Measurements from ENCODE around the gene KRT35.
"Not testable (repeated sequence)": the region's sequence is repeated elsewhere in the genome, so short reads cannot be mapped to it uniquely, and the experiment has no call there.

Gene KRT35

DNA sequence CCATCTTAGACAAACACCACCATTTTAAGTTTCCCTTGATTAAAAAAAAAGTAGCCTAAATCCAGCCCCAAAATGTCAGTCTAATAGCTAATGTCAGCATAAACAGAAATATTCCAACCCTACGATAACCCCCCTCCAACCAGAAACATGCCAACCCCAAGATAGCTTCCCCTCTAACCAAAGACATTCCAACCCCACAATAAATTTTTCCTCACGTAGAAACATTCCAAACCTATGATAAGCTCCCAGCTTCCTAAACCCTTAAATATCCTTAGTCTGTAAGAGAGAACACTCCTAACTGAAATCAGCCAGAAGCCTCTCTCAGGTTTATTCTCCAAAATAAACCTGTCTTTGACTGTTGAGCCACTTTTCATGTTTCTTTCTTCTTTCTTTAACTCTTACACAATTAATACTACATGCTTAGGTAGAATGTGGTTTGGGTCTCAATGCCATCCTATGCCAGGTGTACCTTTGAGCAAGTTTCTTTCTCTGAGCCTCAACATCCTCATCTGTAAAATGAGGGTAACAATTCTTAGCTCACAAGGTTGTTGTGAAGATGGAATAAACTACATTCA, 29.7 kb downstream of the KRT35 start:
- no peak for DNase-seq

DNA sequence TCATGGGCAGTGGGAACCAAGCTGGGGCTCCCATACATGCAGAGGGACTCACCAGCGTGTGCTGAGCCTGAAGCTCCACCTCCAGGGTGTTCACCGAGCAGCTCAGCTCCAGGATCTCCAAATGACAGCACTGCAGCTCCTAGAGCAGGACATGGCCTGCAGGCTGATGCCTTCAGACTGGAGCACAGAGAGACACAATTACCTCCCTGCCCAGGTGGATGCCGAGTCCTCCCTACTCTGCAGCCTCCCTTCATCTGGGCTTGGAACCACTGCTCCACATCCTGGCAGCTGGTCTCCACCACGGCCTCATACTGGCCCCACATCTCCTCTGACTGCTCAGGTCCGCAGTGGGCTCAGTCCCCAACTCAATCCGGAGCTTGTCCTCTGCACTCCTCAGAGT, 31.9 kb downstream of the KRT35 start:
- no peak for DNase-seq

DNA sequence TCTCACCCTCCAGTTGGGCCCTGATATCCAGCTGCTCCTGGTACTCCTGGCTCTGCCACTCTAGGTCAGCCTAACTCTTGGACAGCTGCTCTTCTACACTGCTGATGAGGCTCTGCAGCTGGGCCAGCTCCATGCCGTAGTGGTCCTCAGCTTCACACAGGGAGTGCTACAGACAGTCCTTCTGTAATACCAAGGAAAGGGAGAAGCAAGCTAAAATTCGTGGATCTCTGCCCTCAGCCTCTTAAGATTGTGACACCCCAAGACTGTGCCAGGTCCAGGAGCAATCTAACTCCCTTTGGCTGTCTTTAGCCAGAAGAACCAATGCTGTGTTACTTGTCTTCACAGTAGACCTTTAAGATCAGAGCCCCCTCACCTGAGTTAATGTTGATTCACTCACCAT, 32.4 kb downstream of the KRT35 start:
- DNase-seq = no peak

GRCh38 chr17:41446806-41447205, 34.1 kb downstream of the KRT35 start:
- DNase-seq = no peak

GRCh38 chr17:41444640-41445039, 36.3 kb downstream of the KRT35 start:
- no peak for DNase-seq

DNA sequence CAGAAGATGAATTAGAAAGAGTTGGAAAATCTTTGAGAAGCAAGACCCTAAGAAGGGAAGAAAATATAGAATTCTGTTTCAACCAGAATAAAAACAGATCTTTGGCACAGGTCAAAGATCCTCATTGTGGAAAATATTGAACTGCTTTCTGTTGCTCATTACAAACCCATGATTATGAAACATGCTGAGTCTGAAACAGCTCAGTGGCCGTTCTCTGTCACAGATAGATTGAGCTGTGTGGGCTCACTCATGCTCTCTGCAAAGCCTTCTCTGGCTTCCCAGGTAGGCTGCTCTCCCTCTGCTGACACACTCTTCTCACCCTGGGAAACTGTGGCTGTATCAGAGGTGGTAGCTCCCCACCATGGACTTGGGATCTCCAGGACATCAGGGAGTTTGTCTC, 36.8 kb downstream of the KRT35 start:
- no peak for DNase-seq

DNA sequence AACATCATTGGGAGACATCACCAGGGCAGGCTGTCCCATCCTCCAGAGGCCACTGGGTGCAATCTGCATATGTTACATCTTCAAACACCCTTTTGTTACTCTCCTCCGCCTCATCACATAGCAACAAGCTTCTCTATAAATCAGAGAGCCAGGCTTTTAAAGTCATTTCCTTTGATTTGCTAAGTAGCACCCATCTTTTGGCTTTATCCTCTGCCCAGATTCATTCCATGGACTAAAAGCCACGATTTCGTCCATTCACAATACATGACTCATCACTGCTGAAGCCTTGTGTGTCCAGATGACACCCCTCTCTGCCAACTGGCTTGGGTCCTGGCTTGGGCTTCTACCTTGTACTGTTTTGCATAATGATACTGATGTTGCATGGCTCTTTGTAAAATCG, 38.2 kb downstream of the KRT35 start:
- DNase-seq = no peak

DNA sequence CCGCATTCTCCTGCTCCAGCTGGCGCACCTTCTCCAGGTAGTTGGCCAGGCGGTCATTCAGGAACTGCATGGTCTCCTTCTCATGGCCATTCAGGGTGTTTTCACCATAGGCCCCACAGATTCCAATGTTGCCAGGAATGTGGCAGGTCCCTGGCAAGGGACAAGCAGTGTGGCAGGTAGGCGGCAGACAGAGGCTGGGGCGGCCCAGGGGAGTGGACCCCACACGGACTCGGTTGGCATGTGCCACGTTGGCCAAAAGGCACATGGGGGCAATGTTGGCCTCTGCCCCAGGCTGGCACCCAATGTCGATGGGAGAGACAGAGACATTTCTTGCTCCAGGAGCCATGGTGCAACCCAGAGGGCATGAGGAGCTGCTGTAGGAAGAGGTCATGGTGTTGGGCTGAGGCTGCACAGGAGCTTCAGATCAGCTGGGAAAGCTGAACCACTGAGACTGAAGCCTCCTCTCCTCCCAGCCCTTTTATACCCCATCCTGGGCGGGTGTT, 40.4 kb downstream of the KRT35 start, which contains the start of gene KRT38:
Gene KRT38, minus strand, starts transcription at position 453 of the 503 bp plus-strand sequence. Its CDS starts 62 bp downstream, at position 391.
- DNase-seq = no peak

DNA sequence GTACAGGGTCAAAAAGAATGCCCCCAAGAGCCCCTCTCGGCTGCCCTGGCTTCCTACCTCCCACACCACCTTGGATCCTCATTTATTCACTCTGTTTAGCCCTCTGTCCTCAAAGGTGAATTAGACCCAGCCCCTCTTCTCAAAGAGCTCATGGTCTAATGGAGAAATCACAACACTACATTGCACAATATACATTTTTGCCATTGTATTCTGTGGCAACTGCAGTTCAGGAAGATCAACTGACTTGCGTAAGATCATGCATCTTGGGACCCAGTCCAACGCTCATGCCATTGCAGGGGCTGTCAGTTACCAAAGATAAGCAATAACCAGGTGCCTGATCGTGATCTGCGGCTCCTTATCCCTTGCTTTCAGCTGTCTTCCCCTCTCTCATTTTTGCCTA, 41.6 kb downstream of the KRT35 start:
- DNase-seq = no peak

DNA sequence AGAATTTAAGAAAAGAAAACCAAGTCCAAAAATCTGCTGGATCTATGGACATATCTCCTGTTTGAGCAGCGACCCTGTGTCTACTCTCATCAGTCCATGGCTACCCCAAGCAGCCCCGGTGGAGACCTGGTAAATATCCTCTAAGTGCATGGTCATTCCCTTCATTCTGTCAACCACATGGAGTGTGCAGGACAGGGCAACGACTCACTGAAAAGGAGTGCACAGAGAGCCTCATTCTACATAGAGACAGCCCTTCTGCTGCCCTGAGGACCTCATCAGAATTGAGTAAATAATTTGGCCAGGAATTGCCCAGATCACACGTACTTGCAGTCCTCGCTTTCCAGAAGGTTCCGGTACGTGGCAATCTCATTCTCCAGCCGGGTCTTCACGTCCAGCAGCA, 43.2 kb downstream of the KRT35 start:
- no peak for DNase-seq

- no peak for DNase-seq
Observed at GRCh38 chr17:41437254-41437653, 43.7 kb downstream of the KRT35 start.

GRCh38 chr17:41434415-41434814, 46.5 kb downstream of the KRT35 start:
- no peak for DNase-seq

DNA sequence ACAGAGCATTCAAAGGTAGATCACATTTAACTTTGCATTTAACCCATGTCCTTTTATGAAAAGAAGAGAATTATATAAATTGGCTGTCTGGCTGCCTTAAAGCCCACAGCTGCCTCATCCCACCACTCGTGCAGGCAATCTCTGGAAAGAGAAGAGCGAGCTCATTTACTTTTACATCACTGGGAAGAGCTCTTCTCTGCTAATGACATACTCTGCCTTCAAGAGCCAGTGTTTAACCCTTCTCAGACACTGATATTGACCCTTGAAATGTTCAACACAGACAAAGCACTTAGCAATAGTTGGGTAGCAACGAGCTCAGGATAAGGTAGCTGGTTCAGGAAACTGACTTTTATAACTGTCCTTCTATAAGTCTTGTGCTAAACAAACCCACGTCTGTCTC, 46.9 kb downstream of the KRT35 start:
- DNase-seq = no peak

DNA sequence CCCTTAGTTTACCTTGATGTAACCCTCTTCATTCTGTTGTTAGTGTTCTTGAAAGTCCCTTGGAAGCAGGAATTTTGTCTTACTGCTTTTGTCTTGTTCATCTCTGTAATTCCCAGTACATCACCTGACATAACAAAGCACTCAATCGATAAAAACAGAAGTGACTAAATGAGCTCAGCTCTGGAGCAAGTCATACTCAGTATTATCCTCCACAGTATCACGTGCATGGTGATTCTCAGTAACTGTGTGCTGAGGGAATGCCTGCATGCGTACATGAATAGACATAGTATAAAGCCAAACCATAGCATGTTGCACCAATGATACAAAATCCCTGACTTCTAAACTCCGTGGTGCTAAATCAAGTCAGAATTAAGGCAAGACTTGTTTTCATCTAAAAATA, 47.4 kb downstream of the KRT35 start:
- DNase-seq = no peak

GRCh38 chr17:41430376-41430775, 50.6 kb downstream of the KRT35 start:
- not testable (repeated sequence) for DNase-seq

DNA sequence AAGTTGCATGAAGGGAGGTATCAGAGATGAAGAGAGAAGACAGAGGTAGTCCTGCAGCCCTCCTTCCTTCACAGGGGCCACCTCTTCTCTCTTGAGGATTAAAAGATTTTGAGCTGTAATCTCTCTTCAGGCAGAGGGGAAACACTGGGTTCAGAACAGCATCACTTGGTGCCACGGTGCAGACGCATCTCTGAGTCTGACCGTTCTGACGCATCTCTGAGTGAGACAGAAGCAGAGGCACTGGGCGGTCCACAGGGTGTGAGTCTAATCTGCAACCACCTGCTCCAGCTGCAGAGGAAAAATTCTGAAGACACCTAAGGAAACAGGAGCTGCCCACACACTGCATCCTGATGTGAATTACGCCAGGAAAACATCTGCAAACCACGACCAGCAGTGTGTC, 51.3 kb downstream of the KRT35 start:
- DNase-seq = no peak

DNA sequence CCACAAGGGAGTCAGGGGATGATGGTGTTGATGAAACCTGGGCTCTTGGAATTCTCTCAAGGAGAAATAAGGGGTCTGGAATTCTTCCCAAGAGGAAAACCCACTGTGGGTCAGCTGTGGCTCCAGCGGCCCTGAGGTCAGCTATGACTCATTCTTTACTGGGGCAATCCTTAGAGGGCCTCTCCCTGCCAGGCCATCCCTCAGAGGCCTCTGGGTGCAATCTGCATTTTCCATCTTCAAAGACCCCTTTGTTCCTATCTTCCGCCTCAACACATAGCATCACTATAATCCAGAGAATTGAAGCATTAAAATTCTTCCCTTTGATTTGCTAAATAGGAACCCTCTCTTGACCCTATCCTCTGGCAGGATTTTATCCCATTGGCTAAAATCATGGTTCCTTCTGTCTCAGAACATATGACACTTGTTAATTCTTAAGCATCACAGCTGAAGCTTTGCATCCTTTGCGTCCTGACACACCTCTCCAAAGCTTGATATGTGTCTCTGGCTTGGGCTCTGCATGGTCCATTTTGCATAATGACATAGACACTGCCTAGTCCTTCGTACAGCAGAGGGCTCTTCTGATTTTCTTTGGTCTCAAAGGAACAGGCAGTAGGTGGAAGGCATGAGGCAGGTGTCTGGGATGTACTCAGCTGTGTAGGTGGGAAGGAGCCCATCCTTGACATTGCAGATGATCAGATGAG, 52.2 kb downstream of the KRT35 start:
- DNase-seq = no peak
